ENCODE data around the gene KIAA1217.

KIAA1217 gene

GRCh38 chr10:24207341-24207740 lies 1.6 kb upstream of the KIAA1217 start:
- DNase-seq = no peak

- DNase-seq = peak; percentile 70
Measured at GRCh38 chr10:24207781-24208611, 942 bp upstream of the KIAA1217 start.

- DNase-seq = no peak
Measured at GRCh38 chr10:24209432-24209771, 464 bp downstream of the KIAA1217 start.

GRCh38 chr10:24209946-24210491 lies 1.1 kb downstream of the KIAA1217 start:
- peak; percentile 53 for DNase-seq

- no peak for DNase-seq
Measured at GRCh38 chr10:24210501-24210900, 1.6 kb downstream of the KIAA1217 start.

GRCh38 chr10:24213266-24213665 lies 4.3 kb downstream of the KIAA1217 start:
- DNase-seq = no peak

- DNase-seq = no peak
Measured at GRCh38 chr10:24213881-24214280, 4.9 kb downstream of the KIAA1217 start.

- no peak for DNase-seq
Measured at GRCh38 chr10:24214762-24215161, 5.8 kb downstream of the KIAA1217 start.

GRCh38 chr10:24215196-24215595 lies 6.3 kb downstream of the KIAA1217 start:
- DNase-seq = no peak

GRCh38 chr10:24215603-24216002 lies 6.7 kb downstream of the KIAA1217 start:
- DNase-seq = no peak

- no peak for DNase-seq
Measured at GRCh38 chr10:24219963-24220362, 11.0 kb downstream of the KIAA1217 start.

GRCh38 chr10:24223341-24223740 lies 14.4 kb downstream of the KIAA1217 start:
- no peak for DNase-seq

- no peak for DNase-seq
Measured at GRCh38 chr10:24223953-24224352, 15.0 kb downstream of the KIAA1217 start.

GRCh38 chr10:24228642-24229041 lies 19.7 kb downstream of the KIAA1217 start:
- no peak for DNase-seq

GRCh38 chr10:24229909-24230308 lies 21.0 kb downstream of the KIAA1217 start:
- no peak for DNase-seq

- no peak for DNase-seq
Measured at GRCh38 chr10:24231200-24231599, 22.3 kb downstream of the KIAA1217 start.

- DNase-seq = no peak
Measured at GRCh38 chr10:24234784-24235183, 25.8 kb downstream of the KIAA1217 start.

GRCh38 chr10:24235471-24235870 lies 26.5 kb downstream of the KIAA1217 start:
- DNase-seq = no peak

- no peak for DNase-seq
Measured at GRCh38 chr10:24237801-24238395, 29.0 kb downstream of the KIAA1217 start.

GRCh38 chr10:24238519-24239247 lies 29.7 kb downstream of the KIAA1217 start:
- DNase-seq = peak; percentile 56

GRCh38 chr10:24239289-24240040 lies 30.5 kb downstream of the KIAA1217 start:
- no peak for DNase-seq

GRCh38 chr10:24240041-24240751 lies 31.3 kb downstream of the KIAA1217 start:
- no peak for DNase-seq
